Measurements from ENCODE around the gene KBTBD12. TPM values are rescaled to one million over a fixed set of nuclear protein-coding genes. Genes with fewer than 3 reads are reported as not detected.

Gene KBTBD12
- total and polyA plus RNA-seq, 8 donors = 0.60 to 2.5 (median 1.3) TPM

- intact Hi-C loops (cut with DNase I) = no loop called here
- Histone ChIP-seq H3K36me3 (no peaks in the 10 kb centered on the region), H3K27ac (no peak overlapping the region), H3K4me1 (no peaks in the 10 kb centered on the region), H3K4me3 (no peak overlapping the region), H3K9me3 (no peaks in the 10 kb centered on the region), H3K27me3 (peaks cover 0 to 7% of the 10 kb centered on the region in 2 donors)
- DNase-seq (no peak), ATAC-seq (no peak)
- TF ChIP-seq CTCF (IDR thresholded peaks at IDR 0.05) = no peak
Observed at GRCh38 chr3:128021768-128022372, 106.8 kb downstream of the KBTBD12 start.

GRCh38 chr3:128033102-128033501 is 118.1 kb downstream of the KBTBD12 start:
- Histone ChIP-seq H3K4me3 (no peak overlapping the region), H3K4me1 (no peaks in the 10 kb centered on the region), H3K36me3 (no peaks in the 10 kb centered on the region), H3K27me3 (no peaks in the 10 kb centered on the region), H3K9me3 (no peaks in the 10 kb centered on the region), H3K27ac (no peak overlapping the region)
- no peak for DNase-seq
- peak; percentile 45 for ATAC-seq
- intact Hi-C loops (cut with DNase I) = no loop called here
- TF ChIP-seq CTCF (IDR thresholded peaks at IDR 0.05) = no peak

- no peak overlapping the region for H3K27ac ChIP-seq
- ATAC-seq (peak; percentile 33), DNase-seq (no peak)
- TF ChIP-seq CTCF (IDR thresholded peaks at IDR 0.05) = no peak
- no peaks in the 10 kb centered on the region for H3K36me3 ChIP-seq
- H3K27me3 ChIP-seq = no peaks in the 10 kb centered on the region
- no peaks in the 10 kb centered on the region for H3K9me3 ChIP-seq
- H3K4me1 ChIP-seq = no peaks in the 10 kb centered on the region
- intact Hi-C loops (cut with DNase I) = no loop called here
- H3K4me3 ChIP-seq = no peak overlapping the region
Observed at GRCh38 chr3:128036119-128036518, 121.1 kb downstream of the KBTBD12 start.

Other genes with a start within 250 kb of the KBTBD12 start
- 10 to 100 TPM; 31.6 to 56.1 TPM for gene ABTB1, start 242.3 kb upstream of the KBTBD12 start, total RNA-seq
- 10 to 100 TPM; 20.2 to 29.0 (median 24.3) TPM for gene ABTB1, start 242.3 kb upstream of the KBTBD12 start, polyA plus RNA-seq (ENCODE audit: insufficient read length in 6 of 6)
- gene MGLL, start 92.7 kb upstream of the KBTBD12 start, total RNA-seq = 100 to 1,000 TPM; 214 to 318 TPM
- 10 to 100 TPM in 5 of 6 donors, 1 to 10 TPM in 1; 8.6 to 22.6 (median 15.0) TPM for gene MGLL, start 92.7 kb upstream of the KBTBD12 start, polyA plus RNA-seq (ENCODE audit: insufficient read length in 6 of 6)
- gene SEC61A1, start 137.2 kb downstream of the KBTBD12 start, total RNA-seq = 100 to 1,000 TPM; 283 to 361 TPM
- gene SEC61A1, start 137.2 kb downstream of the KBTBD12 start, polyA plus RNA-seq (ENCODE audit: insufficient read length in 6 of 6) = 100 to 1,000 TPM; 148 to 190 (median 162) TPM
- gene RUVBL1, start 208.6 kb downstream of the KBTBD12 start, total RNA-seq = 10 to 100 TPM; 22.3 to 33.1 TPM
- gene RUVBL1, start 208.6 kb downstream of the KBTBD12 start, polyA plus RNA-seq (ENCODE audit: insufficient read length in 6 of 6) = 10 to 100 TPM; 45.0 to 55.3 (median 50.7) TPM
- gene EEFSEC, start 238.2 kb downstream of the KBTBD12 start, total RNA-seq = 10 to 100 TPM; 11.5 to 13.4 TPM
- gene EEFSEC, start 238.2 kb downstream of the KBTBD12 start, polyA plus RNA-seq (ENCODE audit: insufficient read length in 6 of 6) = 10 to 100 TPM; 17.4 to 23.0 (median 20.9) TPM